ENCODE data around the gene FRK.

DNA sequence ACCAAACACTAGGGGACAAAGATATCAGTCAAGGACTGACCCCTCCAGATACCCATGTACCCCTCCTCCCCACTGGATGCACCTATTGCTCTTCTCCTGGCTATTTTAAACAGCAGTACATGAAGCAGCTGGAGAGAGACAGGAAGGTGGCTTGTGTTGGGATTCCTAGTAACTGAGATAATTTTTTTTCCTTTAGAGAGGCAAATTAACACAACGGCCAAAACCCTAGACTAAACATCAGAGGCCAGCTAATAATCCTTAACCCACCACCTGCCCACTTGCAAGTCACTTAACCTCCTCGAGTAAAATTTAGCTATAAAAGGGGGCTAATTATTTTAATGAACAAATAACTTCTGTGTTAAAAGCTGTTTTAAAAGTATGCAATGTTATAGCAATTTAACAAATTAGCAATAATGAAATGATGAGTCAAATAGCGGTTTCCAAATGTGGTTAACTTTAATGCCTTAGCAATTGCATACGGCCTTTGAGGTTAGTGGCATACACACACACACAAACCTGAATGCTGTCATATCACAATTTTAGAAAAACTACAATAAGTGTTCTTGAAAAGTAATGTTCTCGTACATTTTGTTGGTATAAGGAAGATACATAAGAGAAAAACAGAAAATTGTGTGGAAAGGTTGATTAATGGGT lies 151.7 kb downstream of the FRK start:
- TF ChIP-seq, protein P1, sequence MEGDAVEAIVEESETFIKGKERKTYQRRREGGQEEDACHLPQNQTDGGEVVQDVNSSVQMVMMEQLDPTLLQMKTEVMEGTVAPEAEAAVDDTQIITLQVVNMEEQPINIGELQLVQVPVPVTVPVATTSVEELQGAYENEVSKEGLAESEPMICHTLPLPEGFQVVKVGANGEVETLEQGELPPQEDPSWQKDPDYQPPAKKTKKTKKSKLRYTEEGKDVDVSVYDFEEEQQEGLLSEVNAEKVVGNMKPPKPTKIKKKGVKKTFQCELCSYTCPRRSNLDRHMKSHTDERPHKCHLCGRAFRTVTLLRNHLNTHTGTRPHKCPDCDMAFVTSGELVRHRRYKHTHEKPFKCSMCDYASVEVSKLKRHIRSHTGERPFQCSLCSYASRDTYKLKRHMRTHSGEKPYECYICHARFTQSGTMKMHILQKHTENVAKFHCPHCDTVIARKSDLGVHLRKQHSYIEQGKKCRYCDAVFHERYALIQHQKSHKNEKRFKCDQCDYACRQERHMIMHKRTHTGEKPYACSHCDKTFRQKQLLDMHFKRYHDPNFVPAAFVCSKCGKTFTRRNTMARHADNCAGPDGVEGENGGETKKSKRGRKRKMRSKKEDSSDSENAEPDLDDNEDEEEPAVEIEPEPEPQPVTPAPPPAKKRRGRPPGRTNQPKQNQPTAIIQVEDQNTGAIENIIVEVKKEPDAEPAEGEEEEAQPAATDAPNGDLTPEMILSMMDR (IDR thresholded peaks at IDR 0.05): no peak
- no peak for TF ChIP-seq POLR2A (IDR thresholded peaks at IDR 0.05)

Measured in lower leg skin (tissue), 3 donors.